GM12864 (cell line): ENCODE data around the gene CASR.

Source experiments
- DNase-seq: peaks from one replicate; pipeline ENCODE4 v3.0.0-alpha.2; 2011; ENCODE audit warnings: low read depth
- H3K4me3 ChIP-seq: 2 replicates; pipeline ENCODE4 v1.5.1; 2011; ENCODE audit warnings: mild to moderate bottlenecking, low read depth, low read length, control low read depth
- CTCF ChIP-seq: IDR thresholded peaks from 2 replicates; pipeline ENCODE4 v1.5.1; 2011; ENCODE audit warnings: low read depth, mild to moderate bottlenecking, moderate library complexity, low read length, control low read depth, inconsistent platforms; ENCODE audit errors: missing control alignments

The CASR gene

GRCh38 chr3:122301063-122301462, 117.6 kb downstream of the CASR start:
- no peak overlapping the region for H3K4me3 ChIP-seq
- TF ChIP-seq CTCF, result no peak
- DNase-seq, result peak; percentile 42

- TF ChIP-seq CTCF, result peak; percentile 25
- no peak overlapping the region for H3K4me3 ChIP-seq
- DNase-seq, result no peak
Measured at GRCh38 chr3:122305818-122306621, 122.6 kb downstream of the CASR start.

GRCh38 chr3:122306622-122306953, 123.1 kb downstream of the CASR start:
- no peak for DNase-seq
- no peak for TF ChIP-seq CTCF
- no peak overlapping the region for H3K4me3 ChIP-seq

GRCh38 chr3:122307094-122307687, 123.7 kb downstream of the CASR start:
- TF ChIP-seq CTCF, result no peak
- DNase-seq, result no peak
- H3K4me3 ChIP-seq, result no peak overlapping the region

- no peak for DNase-seq
- no peak for TF ChIP-seq CTCF
- H3K4me3 ChIP-seq, result no peak overlapping the region
Measured at GRCh38 chr3:122307976-122308375, 124.5 kb downstream of the CASR start.

- DNase-seq, result no peak
- TF ChIP-seq CTCF, result no peak
Measured at GRCh38 chr3:122310361-122310760, 126.9 kb downstream of the CASR start.

GRCh38 chr3:122312826-122313225, 129.4 kb downstream of the CASR start:
- no peak for TF ChIP-seq CTCF
- H3K4me3 ChIP-seq, result no peak overlapping the region
- no peak for DNase-seq

More at GRCh38 chr3:122310361-122310760, 126.9 kb downstream of the CASR start:
- H3K4me3 ChIP-seq, result no peak overlapping the region
